Astrocyte (in vitro differentiated cells and primary cell): ENCODE data around the gene CARD11.

Experiments
- EZH2 ChIP-seq: IDR thresholded peaks from 2 replicates; pipeline ENCODE4 v1.6.1; 2012; ENCODE audit warnings: mild to moderate bottlenecking, low read length, inconsistent platforms; ENCODE audit not compliant: insufficient read depth
- TF ChIP-seq, protein P1 (sequence below): IDR thresholded peaks from 2 replicates; pipeline ENCODE4 v1.5.1; 2011; ENCODE audit warnings: low read depth, mild to moderate bottlenecking, inconsistent platforms, low read length, moderate library complexity; ENCODE audit not compliant: insufficient read depth

DNA sequence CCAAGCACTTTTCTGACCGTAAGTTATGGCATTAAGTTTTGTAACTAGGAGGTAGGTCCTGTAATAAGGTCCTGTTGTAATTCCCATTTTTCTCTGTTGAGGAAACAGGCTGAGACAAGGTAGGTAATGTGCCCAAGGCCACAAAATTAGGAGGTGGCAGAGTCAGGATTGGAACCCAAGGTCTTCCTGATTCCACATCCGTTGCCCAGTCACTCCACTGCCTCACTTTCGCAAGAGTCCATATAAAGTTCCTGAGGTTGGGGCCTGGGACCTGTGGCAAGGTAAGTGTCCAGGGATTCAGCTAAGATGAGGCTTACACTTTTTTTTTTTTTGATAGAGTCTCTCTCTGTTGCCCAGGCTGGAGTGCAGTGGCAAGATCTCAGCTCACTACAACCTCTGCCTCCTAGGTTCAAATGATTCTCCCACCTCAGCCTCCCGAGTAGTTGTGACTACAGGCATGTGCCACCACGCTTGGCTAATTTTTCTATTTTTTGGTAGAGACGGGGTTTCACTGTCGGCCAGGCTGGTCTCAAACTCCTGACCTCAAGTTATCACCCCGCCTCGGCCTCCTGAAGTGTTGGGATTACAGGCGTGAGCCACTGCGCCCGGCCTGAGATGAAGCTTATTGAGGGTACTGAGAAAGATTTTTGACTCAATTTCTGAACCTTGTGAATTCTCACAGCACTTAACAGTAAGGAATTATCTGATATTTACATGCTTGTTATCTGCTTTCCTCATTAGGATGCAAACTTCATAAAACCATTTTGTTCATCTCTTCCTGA is 179.3 kb downstream of the CARD11 start:
- TF ChIP-seq, protein P1, sequence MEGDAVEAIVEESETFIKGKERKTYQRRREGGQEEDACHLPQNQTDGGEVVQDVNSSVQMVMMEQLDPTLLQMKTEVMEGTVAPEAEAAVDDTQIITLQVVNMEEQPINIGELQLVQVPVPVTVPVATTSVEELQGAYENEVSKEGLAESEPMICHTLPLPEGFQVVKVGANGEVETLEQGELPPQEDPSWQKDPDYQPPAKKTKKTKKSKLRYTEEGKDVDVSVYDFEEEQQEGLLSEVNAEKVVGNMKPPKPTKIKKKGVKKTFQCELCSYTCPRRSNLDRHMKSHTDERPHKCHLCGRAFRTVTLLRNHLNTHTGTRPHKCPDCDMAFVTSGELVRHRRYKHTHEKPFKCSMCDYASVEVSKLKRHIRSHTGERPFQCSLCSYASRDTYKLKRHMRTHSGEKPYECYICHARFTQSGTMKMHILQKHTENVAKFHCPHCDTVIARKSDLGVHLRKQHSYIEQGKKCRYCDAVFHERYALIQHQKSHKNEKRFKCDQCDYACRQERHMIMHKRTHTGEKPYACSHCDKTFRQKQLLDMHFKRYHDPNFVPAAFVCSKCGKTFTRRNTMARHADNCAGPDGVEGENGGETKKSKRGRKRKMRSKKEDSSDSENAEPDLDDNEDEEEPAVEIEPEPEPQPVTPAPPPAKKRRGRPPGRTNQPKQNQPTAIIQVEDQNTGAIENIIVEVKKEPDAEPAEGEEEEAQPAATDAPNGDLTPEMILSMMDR, result no peak
- no peak for TF ChIP-seq EZH2
